Activated naive CD4-positive, alpha-beta T cell treated with anti-CD3 and anti-CD28 coated beads, Interleukin-2, amount 10 ng/mL, durations not matched to agents 7 days and 5 days (primary cell): ENCODE measurements around the gene LDLRAD3.

Experiments
- CTCF ChIA-PET: fragments of 350-600 bp; sonication (Branson Sonifier 250); formaldehyde crosslinking; loops from one replicate; lab custom pipeline; 2021; ENCODE audit warnings: antibody characterized with exemption; lab: Charles Lee
- DNase-seq: peaks from one replicate; pipeline ENCODE4 v3.0.0-alpha.2; 2020
- H3K27ac Mint-ChIP-seq: one replicate; pipeline ENCODE4 v1.8.0; 2021; ENCODE audit warnings: mild to moderate bottlenecking, moderate library complexity, mixed read lengths
- H3K27me3 Mint-ChIP-seq: one replicate; pipeline ENCODE4 v1.8.0; 2021; ENCODE audit warnings: mild to moderate bottlenecking, mixed read lengths
- H3K36me3 Mint-ChIP-seq: one replicate; pipeline ENCODE4 v1.8.0; 2021; ENCODE audit warnings: mixed read lengths
- H3K4me1 Mint-ChIP-seq: one replicate; pipeline ENCODE4 v1.8.0; 2021; ENCODE audit warnings: mixed read lengths
- H3K4me3 Mint-ChIP-seq: one replicate; pipeline ENCODE4 v1.8.0; 2021; ENCODE audit warnings: mild to moderate bottlenecking, moderate library complexity, mixed read lengths
- H3K9me3 Mint-ChIP-seq: one replicate; pipeline ENCODE4 v1.8.0; 2021; ENCODE audit warnings: mixed read lengths

The LDLRAD3 gene

DNA sequence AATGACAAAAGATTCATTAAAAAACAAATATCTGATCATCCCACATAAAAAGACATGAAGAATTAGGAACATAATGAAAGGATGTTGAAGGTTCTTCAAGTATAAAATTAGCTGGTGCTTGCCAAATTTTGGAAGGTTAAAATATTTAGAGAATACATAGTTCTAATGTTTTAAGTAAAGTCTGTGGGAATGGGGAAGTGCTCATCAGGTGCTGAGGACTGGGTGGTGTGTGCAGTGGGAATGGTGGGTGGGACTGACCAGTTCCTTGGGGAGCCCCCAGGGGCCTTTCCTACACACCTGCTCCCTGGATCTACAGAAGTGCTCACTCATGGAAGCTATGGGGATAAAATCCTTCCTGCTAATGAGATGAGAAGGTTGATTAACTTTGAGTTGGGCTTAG lies 11.8 kb downstream of the LDLRAD3 start:
- Mint-ChIP-seq H3K27ac (no peak overlapping the region), H3K36me3 (no peaks in the 10 kb centered on the region), H3K27me3 (no peaks in the 10 kb centered on the region), H3K4me3 (no peak overlapping the region), H3K4me1 (no peaks in the 10 kb centered on the region), H3K9me3 (no peaks in the 10 kb centered on the region)
- no peak for DNase-seq
- CTCF ChIA-PET, result no interaction called here

DNA sequence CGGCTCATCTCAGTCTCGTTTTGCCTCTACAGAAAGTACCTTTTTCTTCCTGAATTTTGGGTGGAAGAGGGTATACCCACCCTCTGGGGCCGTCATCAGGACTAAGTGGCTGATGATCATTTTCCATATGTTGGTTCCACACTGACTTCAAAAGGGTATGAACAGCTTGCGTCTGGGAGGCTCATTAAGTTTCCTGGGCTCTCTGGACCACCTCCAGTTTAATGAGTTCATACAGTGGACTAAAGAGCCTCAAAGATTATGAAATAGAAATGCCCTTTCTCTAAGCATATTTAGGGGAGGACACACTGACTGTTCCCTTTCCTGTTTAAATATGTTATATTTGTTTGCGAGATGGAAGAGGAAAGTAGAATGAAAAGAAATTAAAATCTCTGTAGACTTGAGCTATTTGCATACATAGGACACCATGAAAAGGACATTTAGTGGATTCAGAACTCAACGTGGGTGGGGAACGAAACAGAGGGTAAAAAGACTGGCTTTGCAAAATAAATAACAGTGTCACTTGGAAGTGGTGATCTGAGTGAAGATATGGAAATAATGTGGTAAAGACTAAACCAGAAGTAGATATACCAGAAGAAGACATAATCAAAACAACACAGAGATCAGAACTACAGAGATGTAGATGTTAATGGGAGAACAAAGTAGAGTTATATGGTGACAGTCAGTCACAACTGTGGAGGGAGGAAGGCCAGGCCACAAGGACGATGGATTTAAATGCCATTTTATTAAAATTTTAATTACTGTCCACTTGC lies 18.7 kb downstream of the LDLRAD3 start:
- H3K4me1 Mint-ChIP-seq, result no peaks in the 10 kb centered on the region
- no peak for DNase-seq
- CTCF ChIA-PET, result no interaction called here
- H3K27ac Mint-ChIP-seq, result no peak overlapping the region
- H3K36me3 Mint-ChIP-seq, result no peaks in the 10 kb centered on the region
- H3K27me3 Mint-ChIP-seq, result peaks cover 14% of the 10 kb centered on the region
- no peaks in the 10 kb centered on the region for H3K9me3 Mint-ChIP-seq
- no peak overlapping the region for H3K4me3 Mint-ChIP-seq

- CTCF ChIA-PET, result no interaction called here
- peaks cover 14% of the 10 kb centered on the region for H3K27me3 Mint-ChIP-seq
- no peak for DNase-seq
- H3K36me3 Mint-ChIP-seq, result no peaks in the 10 kb centered on the region
- no peak overlapping the region for H3K27ac Mint-ChIP-seq
- H3K4me1 Mint-ChIP-seq, result no peaks in the 10 kb centered on the region
- no peak overlapping the region for H3K4me3 Mint-ChIP-seq
- H3K9me3 Mint-ChIP-seq, result no peaks in the 10 kb centered on the region
These were observed 20.0 kb downstream of the LDLRAD3 start for GRCh38 chr11:35963911-35964310.

DNA sequence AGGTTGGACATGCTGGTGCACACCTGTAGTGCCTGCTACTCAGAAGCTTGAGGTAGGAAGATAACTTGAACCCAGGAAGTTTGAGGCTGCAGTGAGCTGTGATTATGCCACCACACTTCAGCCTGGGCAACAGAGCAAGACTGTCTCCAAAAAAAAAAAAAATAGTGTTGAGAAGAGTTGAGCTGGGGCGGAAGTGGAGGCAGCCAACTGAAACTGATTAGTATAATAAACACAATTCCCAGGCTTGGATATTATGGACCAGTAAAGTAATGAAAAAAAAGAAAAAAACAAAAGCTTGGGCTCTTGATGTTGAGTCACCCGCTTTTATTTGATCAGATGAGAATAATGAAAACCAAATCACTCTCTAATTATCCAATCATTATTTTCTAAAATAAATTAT lies 21.0 kb downstream of the LDLRAD3 start:
- Mint-ChIP-seq H3K4me1 (no peaks in the 10 kb centered on the region), H3K27ac (no peak overlapping the region), H3K27me3 (peaks cover 14% of the 10 kb centered on the region), H3K36me3 (no peaks in the 10 kb centered on the region), H3K9me3 (no peaks in the 10 kb centered on the region), H3K4me3 (no peak overlapping the region)
- CTCF ChIA-PET, result no interaction called here
- DNase-seq, result no peak

DNA sequence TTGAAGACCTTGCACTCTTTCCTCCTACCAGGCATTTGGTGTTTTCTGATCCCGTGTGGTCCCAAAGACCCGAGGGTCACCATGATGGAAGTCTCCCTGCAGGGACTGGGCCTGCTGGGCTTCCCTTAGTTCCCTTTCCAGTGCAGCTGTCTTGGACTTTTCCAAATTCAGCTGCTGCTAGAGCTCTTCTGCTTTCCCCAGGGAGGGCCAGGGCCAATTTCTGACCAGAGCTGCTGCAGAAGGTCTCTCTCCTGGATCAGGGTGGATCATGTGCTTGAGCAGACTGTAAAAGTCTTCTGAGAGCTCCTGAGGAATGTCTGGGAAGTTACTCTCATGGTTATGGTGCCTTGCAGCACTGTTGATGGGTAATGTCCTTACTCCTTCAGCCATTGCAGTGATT lies 23.2 kb downstream of the LDLRAD3 start:
- CTCF ChIA-PET, result no interaction called here
- Mint-ChIP-seq H3K4me3 (no peak overlapping the region), H3K36me3 (no peaks in the 10 kb centered on the region)

DNA sequence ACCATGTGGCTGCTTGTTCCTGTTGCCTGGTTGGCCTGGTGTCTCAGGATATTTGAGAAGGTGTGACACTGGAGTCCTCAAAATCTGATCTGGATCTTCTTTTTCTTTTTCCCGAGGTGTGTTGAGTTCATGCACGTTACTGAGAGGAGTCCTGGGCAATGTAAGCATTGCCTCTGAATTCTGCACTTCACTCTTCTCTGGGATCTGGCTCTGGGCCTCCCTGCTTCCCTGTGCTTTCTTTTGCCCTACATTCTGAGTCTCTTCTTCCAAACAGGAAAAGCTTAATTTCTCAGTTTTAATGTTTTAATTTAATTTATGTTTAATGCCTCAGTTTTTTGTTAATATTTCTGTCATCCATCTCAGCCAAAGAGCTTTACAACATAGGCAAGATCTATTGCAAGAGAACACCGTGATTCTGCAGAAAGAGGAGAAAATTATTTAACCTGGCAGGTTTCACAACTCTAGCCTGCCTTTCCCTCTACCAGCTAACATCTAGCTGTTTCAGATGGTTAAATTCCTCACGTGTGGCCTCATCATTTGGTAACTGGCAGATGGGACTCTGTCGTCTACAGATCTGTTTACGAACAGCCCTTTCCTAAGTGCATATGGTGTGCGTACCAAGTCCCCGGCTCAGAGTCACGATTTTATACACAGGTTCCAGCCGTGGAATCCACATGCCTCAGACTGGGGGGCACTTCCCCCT lies 24.7 kb downstream of the LDLRAD3 start:
- H3K4me1 Mint-ChIP-seq, result no peaks in the 10 kb centered on the region
- no peak for DNase-seq
- no peak overlapping the region for H3K27ac Mint-ChIP-seq
- no peaks in the 10 kb centered on the region for H3K9me3 Mint-ChIP-seq
- CTCF ChIA-PET, result no interaction called here
- no peaks in the 10 kb centered on the region for H3K36me3 Mint-ChIP-seq
- peaks cover 14% of the 10 kb centered on the region for H3K27me3 Mint-ChIP-seq
- no peak overlapping the region for H3K4me3 Mint-ChIP-seq

More for the DNA sequence above, 23.2 kb downstream of the LDLRAD3 start:
- no peak for DNase-seq
- Mint-ChIP-seq H3K27me3 (peaks cover 14% of the 10 kb centered on the region), H3K4me1 (no peaks in the 10 kb centered on the region), H3K27ac (no peak overlapping the region), H3K9me3 (no peaks in the 10 kb centered on the region)

DNA sequence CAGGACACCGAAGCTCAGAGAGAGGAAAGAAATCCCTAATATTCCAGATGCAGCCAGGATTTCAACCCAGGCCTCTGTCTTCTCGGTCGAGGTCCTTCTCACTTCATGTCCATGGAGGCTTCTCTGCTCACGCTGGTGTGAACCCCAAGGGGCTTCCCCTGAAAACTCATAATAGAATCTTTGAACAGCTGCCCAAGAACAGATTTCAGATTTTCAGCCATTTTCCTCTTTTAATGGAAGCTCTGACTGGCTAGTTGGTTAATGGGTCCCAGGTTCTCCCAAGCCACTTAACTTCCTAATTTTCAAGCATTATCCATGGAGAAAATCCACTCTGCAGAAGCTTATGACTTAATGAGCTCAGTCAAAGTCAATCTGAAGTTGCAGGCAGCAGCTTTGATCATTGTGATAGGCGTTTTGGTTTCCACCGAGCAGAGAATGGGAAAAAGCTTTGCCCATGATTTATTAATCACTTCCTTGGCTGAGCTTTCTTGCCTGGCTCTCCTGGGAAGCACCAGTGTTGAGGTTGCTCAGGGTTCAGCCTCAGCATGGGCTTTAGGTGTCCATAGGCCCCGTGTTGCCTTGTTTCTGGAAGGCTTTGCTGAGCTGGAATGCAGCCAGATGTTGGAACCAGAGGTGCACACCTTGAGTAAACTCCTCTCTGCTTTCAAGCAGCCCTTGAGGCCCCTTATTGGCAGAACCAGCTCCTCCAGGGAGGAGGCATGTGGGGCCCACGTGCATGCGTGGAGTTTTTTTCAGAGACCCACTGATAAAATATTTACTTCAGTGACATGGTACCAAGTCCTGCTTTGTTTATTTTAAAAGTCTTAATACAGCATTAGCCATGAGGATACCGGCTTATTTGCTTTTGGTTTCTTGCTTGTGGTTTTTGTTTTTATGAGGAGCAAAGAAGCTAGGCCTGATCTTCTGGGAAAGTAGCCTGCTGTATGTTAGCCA lies 25.5 kb downstream of the LDLRAD3 start:
- Mint-ChIP-seq H3K36me3 (no peaks in the 10 kb centered on the region), H3K27me3 (peaks cover 6% of the 10 kb centered on the region), H3K9me3 (no peaks in the 10 kb centered on the region), H3K27ac (no peak overlapping the region), H3K4me3 (no peak overlapping the region), H3K4me1 (no peaks in the 10 kb centered on the region)
- CTCF ChIA-PET, result no interaction called here
- DNase-seq, result no peak

DNA sequence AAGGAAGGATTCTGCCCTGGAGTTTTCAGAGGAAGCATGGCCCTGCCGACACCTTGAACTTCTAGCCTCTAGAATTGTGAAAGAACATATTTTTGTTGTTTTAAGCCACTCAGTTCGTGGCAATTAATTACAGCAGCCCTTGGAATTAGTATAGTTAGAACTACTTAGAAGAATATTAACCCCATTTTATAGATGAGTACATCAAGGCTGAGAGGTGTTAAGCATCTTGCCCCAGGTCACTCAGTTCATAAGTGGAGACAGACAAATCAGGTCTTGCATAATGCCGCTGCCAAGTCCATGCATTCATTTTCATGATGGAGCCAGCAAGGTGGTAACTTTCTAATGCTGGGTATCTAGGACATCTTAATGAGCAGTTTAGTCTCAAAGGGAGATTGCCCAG lies 26.6 kb downstream of the LDLRAD3 start:
- Mint-ChIP-seq H3K4me1 (no peaks in the 10 kb centered on the region), H3K9me3 (no peaks in the 10 kb centered on the region), H3K36me3 (no peaks in the 10 kb centered on the region), H3K4me3 (no peak overlapping the region), H3K27me3 (peaks cover 3% of the 10 kb centered on the region), H3K27ac (no peak overlapping the region)
- CTCF ChIA-PET, result no interaction called here
- no peak for DNase-seq

DNA sequence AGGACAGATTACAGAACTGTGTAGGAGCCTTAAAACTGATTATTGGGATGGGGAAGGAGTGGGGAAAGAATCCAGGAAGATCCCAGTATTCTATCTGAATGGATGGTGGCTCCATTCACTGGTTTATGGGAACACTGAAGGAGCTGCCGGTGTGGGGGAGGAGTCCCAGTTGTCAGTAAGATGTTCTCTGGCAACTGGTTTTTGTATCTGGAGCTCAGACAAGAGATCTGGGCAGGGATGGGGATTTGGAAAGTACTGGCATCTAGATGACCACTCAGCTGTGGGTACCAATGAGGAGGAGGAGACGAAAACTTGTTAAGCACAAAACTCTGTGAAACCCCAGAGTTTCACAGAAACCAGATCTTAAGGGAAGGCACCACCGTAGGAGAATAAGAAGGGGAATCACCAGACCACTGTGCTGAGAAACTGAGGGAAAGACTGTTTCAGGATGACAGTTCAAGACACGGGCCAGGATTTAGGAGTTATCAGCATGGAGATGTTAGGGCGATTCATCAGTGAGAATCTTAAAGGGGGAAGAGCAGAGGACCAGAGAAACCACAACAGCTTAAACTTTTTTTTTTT lies 28.1 kb downstream of the LDLRAD3 start:
- H3K27ac Mint-ChIP-seq, result no peak overlapping the region
- H3K4me3 Mint-ChIP-seq, result no peak overlapping the region
- H3K9me3 Mint-ChIP-seq, result no peaks in the 10 kb centered on the region
- CTCF ChIA-PET, result no interaction called here
- no peak for DNase-seq
- no peaks in the 10 kb centered on the region for H3K36me3 Mint-ChIP-seq
- H3K27me3 Mint-ChIP-seq, result peaks cover 2% of the 10 kb centered on the region
- H3K4me1 Mint-ChIP-seq, result no peaks in the 10 kb centered on the region

DNA sequence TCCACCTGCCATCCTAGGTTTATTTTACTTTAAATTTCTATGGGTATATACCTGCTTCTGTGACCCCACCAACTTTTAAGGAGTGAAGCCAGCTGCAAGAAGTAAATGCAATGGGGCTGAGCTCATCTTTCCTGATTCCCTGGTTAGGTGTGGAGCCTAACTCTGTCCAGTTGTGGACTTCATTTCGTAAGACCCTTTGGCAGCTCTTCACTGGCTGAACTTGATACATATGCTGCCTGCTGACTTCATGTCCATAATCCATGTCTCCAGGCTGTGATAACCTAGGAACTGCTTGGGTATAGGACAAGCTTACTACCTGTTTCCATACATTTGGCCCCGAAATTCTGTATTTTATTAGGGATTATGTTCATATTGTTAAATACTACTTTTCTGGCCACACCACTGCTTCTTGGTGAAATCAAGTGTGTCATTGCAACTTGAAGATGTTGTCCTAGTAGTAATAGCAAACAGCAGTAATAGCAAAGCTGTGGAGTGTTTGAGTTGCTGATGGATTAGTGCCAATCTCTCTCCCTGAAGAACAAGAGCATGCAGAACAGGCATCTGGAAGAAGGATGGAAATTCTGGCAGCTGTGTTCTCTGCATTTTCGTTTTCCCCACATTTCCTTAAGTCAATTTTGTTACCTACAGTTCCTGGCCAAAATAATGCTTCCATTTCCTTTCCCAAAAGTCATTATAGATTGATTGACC lies 31.2 kb downstream of the LDLRAD3 start:
- H3K27me3 Mint-ChIP-seq, result no peaks in the 10 kb centered on the region
- no peaks in the 10 kb centered on the region for H3K36me3 Mint-ChIP-seq
- DNase-seq, result no peak
- H3K4me3 Mint-ChIP-seq, result no peak overlapping the region
- no peaks in the 10 kb centered on the region for H3K4me1 Mint-ChIP-seq
- no peaks in the 10 kb centered on the region for H3K9me3 Mint-ChIP-seq
- CTCF ChIA-PET, result no interaction called here
- no peak overlapping the region for H3K27ac Mint-ChIP-seq

- no peaks in the 10 kb centered on the region for H3K27me3 Mint-ChIP-seq
- no peak overlapping the region for H3K27ac Mint-ChIP-seq
- CTCF ChIA-PET, result no interaction called here
- no peak for DNase-seq
- no peaks in the 10 kb centered on the region for H3K4me1 Mint-ChIP-seq
- no peaks in the 10 kb centered on the region for H3K36me3 Mint-ChIP-seq
- no peaks in the 10 kb centered on the region for H3K9me3 Mint-ChIP-seq
- H3K4me3 Mint-ChIP-seq, result no peak overlapping the region
These were observed 32.6 kb downstream of the LDLRAD3 start for GRCh38 chr11:35976434-35976833.

GRCh38 chr11:35978183-35978582 lies 34.3 kb downstream of the LDLRAD3 start:
- H3K36me3 Mint-ChIP-seq, result no peaks in the 10 kb centered on the region
- H3K27ac Mint-ChIP-seq, result no peak overlapping the region
- no peak for DNase-seq
- H3K4me1 Mint-ChIP-seq, result no peaks in the 10 kb centered on the region
- CTCF ChIA-PET, result no interaction called here
- H3K4me3 Mint-ChIP-seq, result no peak overlapping the region
- peaks cover 3% of the 10 kb centered on the region for H3K27me3 Mint-ChIP-seq
- no peaks in the 10 kb centered on the region for H3K9me3 Mint-ChIP-seq

- CTCF ChIA-PET, result no interaction called here
- peaks cover 3% of the 10 kb centered on the region for H3K27me3 Mint-ChIP-seq
- H3K4me1 Mint-ChIP-seq, result no peaks in the 10 kb centered on the region
- H3K4me3 Mint-ChIP-seq, result no peak overlapping the region
- no peak for DNase-seq
- H3K27ac Mint-ChIP-seq, result no peak overlapping the region
- no peaks in the 10 kb centered on the region for H3K36me3 Mint-ChIP-seq
- no peaks in the 10 kb centered on the region for H3K9me3 Mint-ChIP-seq
These were observed 35.0 kb downstream of the LDLRAD3 start for GRCh38 chr11:35978891-35979290.
